HEK293 (cell line): ENCODE data around the gene RDH16.

Experiments used
- CTCF ChIA-PET: fragments of 350-600 bp; formaldehyde crosslinking; extraction: SDS; loops from one replicate; lab custom pipeline; 2021; ENCODE audit warnings: antibody characterized with exemption; lab: Yijun Ruan, JAX
- POLR2A ChIA-PET: fragments of 300-600 bp; formaldehyde crosslinking; extraction: SDS; loops from one replicate; lab custom pipeline; 2020; ENCODE audit warnings: antibody characterized with exemption, inconsistent platforms; lab: Yijun Ruan, JAX
- H3K27ac ChIP-seq: fragments of 200-500 bp; sonication (Bioruptor generic); 2 replicates; pipeline ENCODE4 v1.5.1; 2014; ENCODE audit warnings: low read depth, low read length, control low read depth, inconsistent platforms; ENCODE audit errors: extremely low read depth
- H3K36me3 ChIP-seq, 2 experiments: fragments of 200-500 bp in 1 of 2; sonication (Bioruptor generic) in 1 of 2; 1 replicate in 1 of 2; 2 replicates in 1 of 2; pipeline ENCODE4 v1.5.1; 2014 to 2017; ENCODE audit warnings: inconsistent platforms in 2 of 2, low read length in 2 of 2; ENCODE audit not compliant: control insufficient read depth in 2 of 2, insufficient read depth in 1 of 2
- H3K4me1 ChIP-seq: fragments of 200-500 bp; sonication (Bioruptor generic); 2 replicates; pipeline ENCODE4 v1.5.1; 2014; ENCODE audit warnings: mild to moderate bottlenecking, low read length, inconsistent platforms; ENCODE audit not compliant: control insufficient read depth, insufficient read depth
- H3K4me3 ChIP-seq: 2 replicates; pipeline ENCODE4 v1.5.1; 2011; ENCODE audit warnings: low read depth, mild to moderate bottlenecking, control low read depth, low read length, moderate library complexity
- H3K9me3 ChIP-seq: fragments of 200-500 bp; sonication (Bioruptor generic); 2 replicates; pipeline ENCODE4 v1.5.1; 2014; ENCODE audit warnings: low read depth, low read length, inconsistent platforms; ENCODE audit not compliant: control insufficient read depth, insufficient read depth
- GLI4 ChIP-seq: fragments of 450-650 bp; formaldehyde crosslinking; IDR thresholded peaks from 2 replicates; pipeline ENCODE4 v1.5.1; 2016; ENCODE audit warnings: missing biosample characterization, missing genetic modification characterization
- KLF17 ChIP-seq: fragments of 450-650 bp; formaldehyde crosslinking; IDR thresholded peaks from 2 replicates; pipeline ENCODE4 v1.5.1; 2016; ENCODE audit warnings: missing biosample characterization, missing genetic modification characterization
- MYNN ChIP-seq: fragments of 450-650 bp; formaldehyde crosslinking; IDR thresholded peaks from 2 replicates; pipeline ENCODE4 v1.5.1; 2016; ENCODE audit warnings: missing biosample characterization, missing genetic modification characterization, borderline replicate concordance
- PRDM10 ChIP-seq: fragments of 450-650 bp; formaldehyde crosslinking; IDR thresholded peaks from 2 replicates; pipeline ENCODE4 v1.5.1; 2016; ENCODE audit warnings: missing biosample characterization, missing genetic modification characterization
- ZBTB1 ChIP-seq: fragments of 450-650 bp; formaldehyde crosslinking; IDR thresholded peaks from 2 replicates; pipeline ENCODE4 v1.5.1; 2016; ENCODE audit warnings: missing biosample characterization, missing genetic modification characterization
- ZBTB48 ChIP-seq: fragments of 450-650 bp; formaldehyde crosslinking; IDR thresholded peaks from 2 replicates; pipeline ENCODE4 v1.5.1; 2016; ENCODE audit warnings: missing biosample characterization, missing genetic modification characterization
- ZBTB7A ChIP-seq: fragments of 450-650 bp; formaldehyde crosslinking; IDR thresholded peaks from 2 replicates; pipeline ENCODE4 v1.5.1; 2016; ENCODE audit warnings: low read depth, missing biosample characterization, missing genetic modification characterization
- ZNF138 ChIP-seq: fragments of 450-650 bp; formaldehyde crosslinking; IDR thresholded peaks from 2 replicates; pipeline ENCODE4 v1.5.1; 2016; ENCODE audit warnings: missing biosample characterization, missing genetic modification characterization, borderline replicate concordance
- ZNF175 ChIP-seq: fragments of 450-650 bp; formaldehyde crosslinking; IDR thresholded peaks from 2 replicates; pipeline ENCODE4 v1.5.1; 2016; ENCODE audit warnings: missing biosample characterization, missing genetic modification characterization
- ZNF184 ChIP-seq: fragments of 450-650 bp; IDR thresholded peaks from 2 replicates; pipeline ENCODE4 v1.5.1; 2018; ENCODE audit warnings: missing biosample characterization, mild to moderate bottlenecking, missing genetic modification characterization
- ZNF214 ChIP-seq: fragments of 450-650 bp; formaldehyde crosslinking; IDR thresholded peaks from 2 replicates; pipeline ENCODE4 v1.5.1; 2017; ENCODE audit warnings: missing biosample characterization, mild to moderate bottlenecking, missing genetic modification characterization, borderline replicate concordance
- ZNF239 ChIP-seq: fragments of 450-650 bp; formaldehyde crosslinking; IDR thresholded peaks from 2 replicates; pipeline ENCODE4 v1.5.1; 2016; ENCODE audit warnings: missing biosample characterization, missing genetic modification characterization
- ZNF433 ChIP-seq: fragments of 450-650 bp; formaldehyde crosslinking; IDR thresholded peaks from 2 replicates; pipeline ENCODE4 v1.5.1; 2016; ENCODE audit warnings: missing biosample characterization, missing genetic modification characterization, low read depth
- ZNF548 ChIP-seq: fragments of 450-650 bp; formaldehyde crosslinking; IDR thresholded peaks from 2 replicates; pipeline ENCODE4 v1.5.1; 2016; ENCODE audit warnings: missing biosample characterization, missing genetic modification characterization
- ZNF549 ChIP-seq: fragments of 450-650 bp; IDR thresholded peaks from 2 replicates; pipeline ENCODE4 v1.5.1; 2018; ENCODE audit warnings: missing biosample characterization, missing genetic modification characterization, mild to moderate bottlenecking, inconsistent platforms, moderate library complexity
- ZNF571 ChIP-seq: fragments of 450-650 bp; formaldehyde crosslinking; IDR thresholded peaks from 2 replicates; pipeline ENCODE4 v1.5.0; 2017; ENCODE audit warnings: missing biosample characterization, missing genetic modification characterization
- ZNF596 ChIP-seq: fragments of 450-650 bp; IDR thresholded peaks from 2 replicates; pipeline ENCODE4 v1.5.0; 2018; ENCODE audit warnings: missing biosample characterization, mild to moderate bottlenecking, missing genetic modification characterization, moderate library complexity
- ZNF600 ChIP-seq: fragments of 450-650 bp; formaldehyde crosslinking; IDR thresholded peaks from 2 replicates; pipeline ENCODE4 v1.5.1; 2016; ENCODE audit warnings: missing biosample characterization, missing genetic modification characterization
- ZNF629 ChIP-seq: fragments of 450-650 bp; formaldehyde crosslinking; IDR thresholded peaks from 2 replicates; pipeline ENCODE4 v1.5.1; 2017; ENCODE audit warnings: missing biosample characterization, missing genetic modification characterization
- ZNF660 ChIP-seq: fragments of 450-650 bp; IDR thresholded peaks from 2 replicates; pipeline ENCODE4 v1.5.1; 2018; ENCODE audit warnings: missing biosample characterization, mild to moderate bottlenecking, missing genetic modification characterization
- ZNF664 ChIP-seq: fragments of 450-650 bp; formaldehyde crosslinking; IDR thresholded peaks from 2 replicates; pipeline ENCODE4 v1.5.1; 2016; ENCODE audit warnings: missing biosample characterization, missing genetic modification characterization
- ZXDB ChIP-seq: fragments of 450-650 bp; formaldehyde crosslinking; IDR thresholded peaks from 2 replicates; pipeline ENCODE4 v1.5.1; 2016; ENCODE audit warnings: missing biosample characterization, missing genetic modification characterization
- TF ChIP-seq, protein P1 (sequence below): fragments of 450-650 bp; IDR thresholded peaks from 2 replicates; pipeline ENCODE4 v1.5.1; 2018; ENCODE audit warnings: missing biosample characterization, mild to moderate bottlenecking, missing genetic modification characterization
- TF ChIP-seq, protein P2 (sequence below): fragments of 450-650 bp; IDR thresholded peaks from 2 replicates; pipeline ENCODE4 v1.5.1; 2018; ENCODE audit warnings: missing biosample characterization, missing genetic modification characterization

RDH16 gene

DNA sequence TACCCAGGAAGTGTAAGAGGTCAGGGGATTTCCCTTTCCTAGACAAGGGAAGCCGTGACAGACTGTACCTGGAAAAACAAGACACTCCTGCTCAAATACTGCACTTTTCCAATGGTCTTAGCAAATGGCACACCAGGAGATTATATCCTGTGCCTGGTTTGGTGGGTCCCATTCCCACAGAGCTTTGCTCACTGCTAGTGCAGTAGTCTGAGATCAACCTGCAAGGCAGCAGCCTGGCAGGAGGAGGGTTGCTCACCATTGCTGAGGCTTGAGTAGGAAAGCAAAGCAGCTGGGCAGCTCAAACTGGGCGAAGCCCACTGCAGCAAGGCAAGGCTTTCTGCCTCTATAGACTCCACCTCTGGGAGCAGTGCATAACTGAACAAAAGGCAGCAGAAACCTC is 1.0 kb upstream of the RDH16 start:
- no peak overlapping the region for H3K4me3 ChIP-seq
- H3K27ac ChIP-seq = no peak overlapping the region
- no peaks in the 10 kb centered on the region for H3K4me1 ChIP-seq
- POLR2A ChIA-PET = no interaction called here
- no peaks in the 10 kb centered on the region for H3K9me3 ChIP-seq
- TF ChIP-seq ZNF433 (tag by site-specific recombination) (no peak), KLF17 (tag by site-specific recombination) (no peak), ZNF138 (tag by site-specific recombination) (no peak), ZBTB7A (no peak), ZNF239 (tag by site-specific recombination) (no peak), ZNF184 (tag by site-specific recombination) (no peak), PRDM10 (tag by site-specific recombination) (no peak)
- CTCF ChIA-PET = no interaction called here
- H3K36me3 ChIP-seq = no peaks in the 10 kb centered on the region

- H3K9me3 ChIP-seq = no peaks in the 10 kb centered on the region
- no peaks in the 10 kb centered on the region for H3K4me1 ChIP-seq
- H3K36me3 ChIP-seq = no peaks in the 10 kb centered on the region
- no peak overlapping the region for H3K27ac ChIP-seq
- no peak overlapping the region for H3K4me3 ChIP-seq
- TF ChIP-seq ZXDB (tag by site-specific recombination) (no peak), ZNF596 (tag by site-specific recombination) (no peak), ZNF214 (tag by site-specific recombination) (no peak), ZNF571 (tag by site-specific recombination) (no peak), ZNF664 (tag by site-specific recombination) (no peak), ZNF600 (tag by site-specific recombination) (no peak), ZNF549 (tag by site-specific recombination) (no peak), ZBTB48 (tag by site-specific recombination) (no peak), ZNF175 (tag by site-specific recombination) (no peak), ZNF660 (no peak), ZBTB1 (tag by site-specific recombination) (no peak), ZNF629 (tag by site-specific recombination) (no peak), MYNN (no peak), GLI4 (no peak), ZNF548 (tag by site-specific recombination) (no peak)
- TF ChIP-seq, protein P1, sequence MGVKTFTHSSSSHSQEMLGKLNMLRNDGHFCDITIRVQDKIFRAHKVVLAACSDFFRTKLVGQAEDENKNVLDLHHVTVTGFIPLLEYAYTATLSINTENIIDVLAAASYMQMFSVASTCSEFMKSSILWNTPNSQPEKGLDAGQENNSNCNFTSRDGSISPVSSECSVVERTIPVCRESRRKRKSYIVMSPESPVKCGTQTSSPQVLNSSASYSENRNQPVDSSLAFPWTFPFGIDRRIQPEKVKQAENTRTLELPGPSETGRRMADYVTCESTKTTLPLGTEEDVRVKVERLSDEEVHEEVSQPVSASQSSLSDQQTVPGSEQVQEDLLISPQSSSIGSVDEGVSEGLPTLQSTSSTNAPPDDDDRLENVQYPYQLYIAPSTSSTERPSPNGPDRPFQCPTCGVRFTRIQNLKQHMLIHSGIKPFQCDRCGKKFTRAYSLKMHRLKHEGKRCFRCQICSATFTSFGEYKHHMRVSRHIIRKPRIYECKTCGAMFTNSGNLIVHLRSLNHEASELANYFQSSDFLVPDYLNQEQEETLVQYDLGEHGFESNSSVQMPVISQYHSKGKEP = no peak
- TF ChIP-seq, protein P2, sequence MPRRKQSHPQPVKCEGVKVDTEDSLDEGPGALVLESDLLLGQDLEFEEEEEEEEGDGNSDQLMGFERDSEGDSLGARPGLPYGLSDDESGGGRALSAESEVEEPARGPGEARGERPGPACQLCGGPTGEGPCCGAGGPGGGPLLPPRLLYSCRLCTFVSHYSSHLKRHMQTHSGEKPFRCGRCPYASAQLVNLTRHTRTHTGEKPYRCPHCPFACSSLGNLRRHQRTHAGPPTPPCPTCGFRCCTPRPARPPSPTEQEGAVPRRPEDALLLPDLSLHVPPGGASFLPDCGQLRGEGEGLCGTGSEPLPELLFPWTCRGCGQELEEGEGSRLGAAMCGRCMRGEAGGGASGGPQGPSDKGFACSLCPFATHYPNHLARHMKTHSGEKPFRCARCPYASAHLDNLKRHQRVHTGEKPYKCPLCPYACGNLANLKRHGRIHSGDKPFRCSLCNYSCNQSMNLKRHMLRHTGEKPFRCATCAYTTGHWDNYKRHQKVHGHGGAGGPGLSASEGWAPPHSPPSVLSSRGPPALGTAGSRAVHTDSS = no peak
- ChIA-PET CTCF (interaction anchor here (1.2 kb wide), 1 partner anchor 32 kb away, joined by 3 read pairs; no protein-coding TSS in a partner anchor), POLR2A (no interaction called here)
Observed at GRCh38 chr12:56955631-56956256, 1.7 kb downstream of the RDH16 start.
